Psoas muscle (tissue), 8 donors: ENCODE data around the gene OVAAL. TPM values are rescaled to one million over a fixed set of nuclear protein-coding genes. Genes with fewer than 3 reads are reported as not detected.

ENCODE experiments used
- ATAC-seq, 4 donors: fragments of 200-7000 bp; cut with Tn5 transposase; one replicate each; pipeline ENCODE4 v1.9.1; 2020; ENCODE audit warnings: moderate library complexity in 3 of 4, mild to moderate bottlenecking in 2 of 4
- DNase-seq, 2 donors: peaks; one replicate each; pipeline ENCODE4 v3.0.0-alpha.2; 2020
- H3K27ac ChIP-seq: fragments of 200-600 bp; one replicate; pipeline ENCODE4 v1.8.0; 2022
- H3K27me3 ChIP-seq, 3 donors: fragments of 200-600 bp in 1 of 3; one replicate each; pipeline versions ENCODE4 v1.6.1 to v1.8.0; 2013 to 2022; ENCODE audit warnings: low read length in 2 of 3, mild to moderate bottlenecking in 2 of 3, moderate library complexity in 1 of 3; ENCODE audit not compliant: insufficient read depth in 3 of 3
- H3K36me3 ChIP-seq, 2 donors: fragments of 200-600 bp in 1 of 2; one replicate each; pipeline versions ENCODE4 v1.6.1 to v1.8.0; 2013 to 2022; ENCODE audit warnings: low read depth in 1 of 2, mild to moderate bottlenecking in 1 of 2, moderate library complexity in 1 of 2; ENCODE audit not compliant: insufficient read depth in 1 of 2
- H3K4me1 ChIP-seq: fragments of 200-600 bp; one replicate; pipeline ENCODE4 v1.8.0; 2022
- H3K4me3 ChIP-seq: fragments of 200-600 bp; one replicate; pipeline ENCODE4 v1.8.0; 2022; ENCODE audit warnings: mild to moderate bottlenecking
- H3K9me3 ChIP-seq: fragments of 200-600 bp; one replicate; pipeline ENCODE4 v1.8.0; 2022
- CTCF ChIP-seq: fragments of 200-600 bp; IDR thresholded peaks from one replicate; pipeline ENCODE4 v1.8.0; 2022; ENCODE audit warnings: antibody characterized with exemption
- WGBS, 3 donors: extraction: QIAGEN DNeasy Blood & Tissue Kit; methylation state at CpG; one replicate each; pipeline versions ENCODE4 v1.1.6 to v1.1.7; 2013; 5-methylcytosine and 5-hydroxymethylcytosine counted together
- intact Hi-C, 2 donors: fragments of 100-400 bp; cut with DNase I; formaldehyde crosslinking; loops; one replicate each; pipeline versions ENCODE4 v1.11.0 to v1.14.2; 2022
- polyA plus RNA-seq, 3 donors: library from polyadenylated mRNA; stranded (reverse); fragments of 200-250 nt; gene quantifications; one replicate each; pipeline ENCODE4 v1.2.3, GENCODE V29; 2013
- total RNA-seq, 4 donors: library from RNA; stranded (reverse); fragmentation: NEBNext Ultra II Directional in 2 of 4; extraction: Animal tissue kit (Norgen Biotek cat#: 25700) in 2 of 4; gene quantifications; one replicate each; pipeline versions ENCODE4 v1.2.1 to v1.2.4, GENCODE V29; 2021 to 2023
- donor health status: healthy with polysubstance abuse.
- donor health status: DM: no; HTN: no; CAD: no; lungs with moderate emphysema.
- donor health status: Bipolar disorder and iron deficiency.
- donor health status: healthy.
- donor health status: DM: yes; HTN: yes; CAD: no.
- donor health status: DM: no; HTN: no; CAD: no.
- donor health status: DM: no; HTN: no; CAD: no.
- donor health status: DM: yes; HTN: yes; CAD: no.

The OVAAL gene
- total and polyA plus RNA-seq, 7 donors: 0.04 TPM; not detected in 6

- Histone ChIP-seq H3K9me3 (no peaks in the 10 kb centered on the region), H3K27ac (peak overlapping the region; percentile 30), H3K27me3 (peaks cover 0 to 2% (median 0%) of the 10 kb centered on the region in 3 donors), H3K4me3 (no peak overlapping the region), H3K36me3 (no peaks in the 10 kb centered on the region), H3K4me1 (peaks cover 11% of the 10 kb centered on the region)
- 31 to 38% (median 37%) methylated on average over 9 of the region's 9 CpGs for WGBS, 3 donors
- intact Hi-C loops: no loop called here
- no peak for DNase-seq
- ATAC-seq: peak in 1 of 4 donors; percentile 26
- TF ChIP-seq CTCF: no peak
Observed at GRCh38 chr1:180542113-180542837, 16.5 kb upstream of the OVAAL start.

- Histone ChIP-seq H3K36me3 (no peaks in the 10 kb centered on the region), H3K27ac (no peak overlapping the region), H3K4me1 (peaks cover 15% of the 10 kb centered on the region), H3K9me3 (no peaks in the 10 kb centered on the region), H3K4me3 (no peak overlapping the region), H3K27me3 (peaks cover 0 to 2% (median 0%) of the 10 kb centered on the region in 3 donors)
- WGBS, 3 donors: 14 to 29% (median 15%) methylated on average over 2 of the region's 2 CpGs
- ATAC-seq: peak in 1 of 4 donors; percentile 36
- no peak for DNase-seq
- intact Hi-C loops: no loop called here
- no peak for TF ChIP-seq CTCF
Observed at GRCh38 chr1:180542838-180543145, 16.0 kb upstream of the OVAAL start.

GRCh38 chr1:180544050-180544449, 14.7 kb upstream of the OVAAL start:
- H3K4me1 ChIP-seq: peaks cover 15% of the 10 kb centered on the region
- TF ChIP-seq CTCF: no peak
- no peaks in the 10 kb centered on the region for H3K9me3 ChIP-seq
- no peak overlapping the region for H3K27ac ChIP-seq
- no peak for ATAC-seq
- no peak overlapping the region for H3K4me3 ChIP-seq
- no peak for DNase-seq
- WGBS, 3 donors: 74 to 78% (median 76%) methylated on average over 4 of the region's 4 CpGs
- intact Hi-C loops: no loop called here
- no peaks in the 10 kb centered on the region for H3K36me3 ChIP-seq
- no peaks in the 10 kb centered on the region for H3K27me3 ChIP-seq

- Histone ChIP-seq H3K27ac (no peak overlapping the region), H3K4me3 (no peak overlapping the region), H3K36me3 (no peaks in the 10 kb centered on the region), H3K9me3 (no peaks in the 10 kb centered on the region), H3K4me1 (peaks cover 15% of the 10 kb centered on the region), H3K27me3 (no peaks in the 10 kb centered on the region)
- no peak for ATAC-seq
- intact Hi-C loops: no loop called here
- 98 to 100% (median 100%) methylated on average over 1 of the region's 1 CpG for WGBS, 3 donors
- no peak for DNase-seq
- no peak for TF ChIP-seq CTCF
Observed at GRCh38 chr1:180545991-180546390, 12.8 kb upstream of the OVAAL start.
